Measurements from ENCODE around the gene CREB3L2.

The CREB3L2 gene

DNA sequence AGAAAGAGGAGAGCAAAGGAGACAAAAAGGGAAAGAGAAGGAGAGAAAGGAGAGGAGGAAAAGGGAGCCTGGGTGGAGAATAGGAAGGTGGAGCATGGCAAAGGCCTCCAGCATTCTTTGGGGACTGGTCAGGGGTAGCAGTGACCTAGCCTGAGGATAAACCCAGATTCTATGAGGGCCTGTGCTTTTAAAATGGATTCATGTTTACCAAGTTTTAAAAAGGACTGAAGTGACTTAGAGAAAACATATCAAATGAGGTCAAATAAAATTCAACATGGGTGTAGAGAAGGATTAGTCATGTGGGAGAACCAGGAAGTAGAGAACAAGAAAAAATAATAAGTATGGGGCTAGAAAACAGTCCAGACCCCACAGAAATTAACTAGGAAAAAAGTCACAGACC lies 20.7 kb downstream of the CREB3L2 start:
- no peak for DNase-seq (ENCODE audit: low read depth in 1 of 2, low spot score in 1 of 2)
- no peaks in the 10 kb centered on the region for H3K27me3 ChIP-seq (ENCODE audit: insufficient read depth, poor library complexity, severe bottlenecking)
- peak overlapping the region; percentile 24; the same call in 1 of the 2 replicates for H3K27ac ChIP-seq (replicated peaks)
- H3K4me3 ChIP-seq (replicated peaks; ENCODE audit: insufficient read depth, low read length), result no peak overlapping the region
- TF ChIP-seq POLR2AphosphoS5 (IDR thresholded peaks at IDR 0.05; ENCODE audit: low read depth) (no peak), CTCF (IDR thresholded peaks at IDR 0.05; ENCODE audit: insufficient read depth, low read length) (no peak), GABPA (IDR thresholded peaks at IDR 0.05; ENCODE audit: low read depth) (no peak), SPI1 (IDR thresholded peaks at IDR 0.05; ENCODE audit: borderline replicate concordance, low read depth) (no peak)
- TF ChIP-seq, protein P1, sequence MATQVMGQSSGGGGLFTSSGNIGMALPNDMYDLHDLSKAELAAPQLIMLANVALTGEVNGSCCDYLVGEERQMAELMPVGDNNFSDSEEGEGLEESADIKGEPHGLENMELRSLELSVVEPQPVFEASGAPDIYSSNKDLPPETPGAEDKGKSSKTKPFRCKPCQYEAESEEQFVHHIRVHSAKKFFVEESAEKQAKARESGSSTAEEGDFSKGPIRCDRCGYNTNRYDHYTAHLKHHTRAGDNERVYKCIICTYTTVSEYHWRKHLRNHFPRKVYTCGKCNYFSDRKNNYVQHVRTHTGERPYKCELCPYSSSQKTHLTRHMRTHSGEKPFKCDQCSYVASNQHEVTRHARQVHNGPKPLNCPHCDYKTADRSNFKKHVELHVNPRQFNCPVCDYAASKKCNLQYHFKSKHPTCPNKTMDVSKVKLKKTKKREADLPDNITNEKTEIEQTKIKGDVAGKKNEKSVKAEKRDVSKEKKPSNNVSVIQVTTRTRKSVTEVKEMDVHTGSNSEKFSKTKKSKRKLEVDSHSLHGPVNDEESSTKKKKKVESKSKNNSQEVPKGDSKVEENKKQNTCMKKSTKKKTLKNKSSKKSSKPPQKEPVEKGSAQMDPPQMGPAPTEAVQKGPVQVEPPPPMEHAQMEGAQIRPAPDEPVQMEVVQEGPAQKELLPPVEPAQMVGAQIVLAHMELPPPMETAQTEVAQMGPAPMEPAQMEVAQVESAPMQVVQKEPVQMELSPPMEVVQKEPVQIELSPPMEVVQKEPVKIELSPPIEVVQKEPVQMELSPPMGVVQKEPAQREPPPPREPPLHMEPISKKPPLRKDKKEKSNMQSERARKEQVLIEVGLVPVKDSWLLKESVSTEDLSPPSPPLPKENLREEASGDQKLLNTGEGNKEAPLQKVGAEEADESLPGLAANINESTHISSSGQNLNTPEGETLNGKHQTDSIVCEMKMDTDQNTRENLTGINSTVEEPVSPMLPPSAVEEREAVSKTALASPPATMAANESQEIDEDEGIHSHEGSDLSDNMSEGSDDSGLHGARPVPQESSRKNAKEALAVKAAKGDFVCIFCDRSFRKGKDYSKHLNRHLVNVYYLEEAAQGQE (IDR thresholded peaks at IDR 0.05; ENCODE audit: insufficient replicate concordance, low read depth), result no peak

DNA sequence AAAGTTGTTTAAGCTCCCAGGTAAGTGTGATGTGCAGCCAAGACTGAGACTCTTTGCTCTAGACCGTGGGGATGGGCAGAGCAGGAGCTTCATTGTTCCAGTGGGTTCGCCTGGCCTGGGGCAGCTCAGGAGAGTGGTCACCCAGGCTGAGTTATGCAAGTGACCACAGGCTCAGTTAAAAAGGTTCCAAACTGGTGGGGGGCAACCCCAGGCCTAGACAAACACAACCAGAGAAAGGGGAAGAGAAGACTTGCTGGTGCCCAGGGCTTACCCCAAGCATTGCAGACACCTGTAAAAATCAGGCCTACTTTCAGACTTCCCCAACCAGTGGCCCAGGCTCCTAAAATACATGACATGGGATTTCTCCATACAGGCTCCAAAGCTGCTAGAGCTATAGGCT lies 21.6 kb downstream of the CREB3L2 start:
- H3K4me3 ChIP-seq (replicated peaks; ENCODE audit: insufficient read depth, low read length), result no peak overlapping the region

GRCh38 chr7:137978464-137979237 lies 23.2 kb downstream of the CREB3L2 start:
- no peak overlapping the region for H3K4me3 ChIP-seq (replicated peaks; ENCODE audit: insufficient read depth, low read length)
- no peak overlapping the region for H3K27ac ChIP-seq (replicated peaks)
- H3K27me3 ChIP-seq (ENCODE audit: insufficient read depth, poor library complexity, severe bottlenecking), result no peaks in the 10 kb centered on the region
- DNase-seq (ENCODE audit: low read depth in 1 of 2, low spot score in 1 of 2), result no peak
- TF ChIP-seq, protein P1 (IDR thresholded peaks at IDR 0.05; ENCODE audit: insufficient replicate concordance, low read depth), result no peak
- no peak for TF ChIP-seq SPI1 (IDR thresholded peaks at IDR 0.05; ENCODE audit: borderline replicate concordance, low read depth)
- no peak for TF ChIP-seq CTCF (IDR thresholded peaks at IDR 0.05; ENCODE audit: insufficient read depth, low read length)
- TF ChIP-seq POLR2AphosphoS5 (IDR thresholded peaks at IDR 0.05; ENCODE audit: low read depth), result no peak
- no peak for TF ChIP-seq GABPA (IDR thresholded peaks at IDR 0.05; ENCODE audit: low read depth)

More for the DNA sequence above, 21.6 kb downstream of the CREB3L2 start:
- H3K27me3 ChIP-seq (ENCODE audit: insufficient read depth, poor library complexity, severe bottlenecking), result no peaks in the 10 kb centered on the region
- DNase-seq (ENCODE audit: low read depth in 1 of 2, low spot score in 1 of 2), result no peak
- H3K27ac ChIP-seq (replicated peaks), result no peak overlapping the region
- TF ChIP-seq POLR2AphosphoS5 (IDR thresholded peaks at IDR 0.05; ENCODE audit: low read depth) (no peak), GABPA (IDR thresholded peaks at IDR 0.05; ENCODE audit: low read depth) (no peak), SPI1 (IDR thresholded peaks at IDR 0.05; ENCODE audit: borderline replicate concordance, low read depth) (no peak), CTCF (IDR thresholded peaks at IDR 0.05; ENCODE audit: insufficient read depth, low read length) (no peak)
- TF ChIP-seq, protein P1 (IDR thresholded peaks at IDR 0.05; ENCODE audit: insufficient replicate concordance, low read depth), result no peak

All from HL-60 (cell line).